Stimulated activated CD4-positive, alpha-beta T cell treated with anti-CD3 and anti-CD28 coated beads, Interleukin-12 subunit alpha, Interleukin-12 subunit beta, amount 100 ng/mL, for 24 hours (primary cell): ENCODE data around the gene CYFIP1.

ENCODE experiments used
- DNase-seq, 2 experiments: peaks; one replicate each; pipeline ENCODE4 v3.0.0-alpha.2; 2020; ENCODE audit warnings: low read depth in 2 of 2

Gene CYFIP1

GRCh38 chr15:22950256-22950990, 29.7 kb downstream of the CYFIP1 start:
- no peak for DNase-seq

GRCh38 chr15:22949074-22949547, 31.1 kb downstream of the CYFIP1 start:
- no peak for DNase-seq

- DNase-seq, result no peak
Observed at GRCh38 chr15:22948056-22948455, 32.1 kb downstream of the CYFIP1 start.

GRCh38 chr15:22947101-22948000, 32.8 kb downstream of the CYFIP1 start:
- no peak for DNase-seq

GRCh38 chr15:22945071-22945470, 35.1 kb downstream of the CYFIP1 start:
- no peak for DNase-seq

GRCh38 chr15:22944651-22945050, 35.5 kb downstream of the CYFIP1 start:
- no peak for DNase-seq

GRCh38 chr15:22942877-22943276, 37.3 kb downstream of the CYFIP1 start:
- no peak for DNase-seq

GRCh38 chr15:22942306-22942855, 37.8 kb downstream of the CYFIP1 start:
- no peak for DNase-seq

GRCh38 chr15:22941179-22941578, 39.0 kb downstream of the CYFIP1 start:
- no peak for DNase-seq

GRCh38 chr15:22939652-22940061, 40.5 kb downstream of the CYFIP1 start:
- no peak for DNase-seq

- DNase-seq, result no peak
Observed at GRCh38 chr15:22939051-22939450, 41.1 kb downstream of the CYFIP1 start.

GRCh38 chr15:22936577-22937472, 43.3 kb downstream of the CYFIP1 start:
- no peak for DNase-seq

- no peak for DNase-seq
Observed at GRCh38 chr15:22933641-22934061, 46.5 kb downstream of the CYFIP1 start.

GRCh38 chr15:22931784-22932536, 48.2 kb downstream of the CYFIP1 start:
- no peak for DNase-seq

GRCh38 chr15:22930782-22931484, 49.2 kb downstream of the CYFIP1 start:
- no peak for DNase-seq

- no peak for DNase-seq
Observed at GRCh38 chr15:22927761-22928160, 52.4 kb downstream of the CYFIP1 start.

- no peak for DNase-seq
Observed at GRCh38 chr15:22925875-22926274, 54.3 kb downstream of the CYFIP1 start.

GRCh38 chr15:22922003-22922402, 58.2 kb downstream of the CYFIP1 start:
- DNase-seq, result no peak

GRCh38 chr15:22919171-22919570, 61.0 kb downstream of the CYFIP1 start:
- no peak for DNase-seq

GRCh38 chr15:22918596-22919140, 61.5 kb downstream of the CYFIP1 start:
- no peak for DNase-seq
